HL-60/S4 treated with phorbol 12-myristate 13-acetate at 8.2 ng/mL for 4 days and 3 days (cell line): ENCODE measurements around the gene NPEPPS.
"Not testable (repeated sequence)": the region's sequence is repeated elsewhere in the genome, so short reads cannot be mapped to it uniquely, and the experiment has no call there.

Source experiments
- in situ Hi-C: fragments of 300-500 bp; cut with MboI; formaldehyde crosslinking; loops from 2 replicates; pipeline ENCODE4 v1.15.0; 2022; ENCODE audit warnings: low sequenced_read_pairs

The NPEPPS gene, protein sequence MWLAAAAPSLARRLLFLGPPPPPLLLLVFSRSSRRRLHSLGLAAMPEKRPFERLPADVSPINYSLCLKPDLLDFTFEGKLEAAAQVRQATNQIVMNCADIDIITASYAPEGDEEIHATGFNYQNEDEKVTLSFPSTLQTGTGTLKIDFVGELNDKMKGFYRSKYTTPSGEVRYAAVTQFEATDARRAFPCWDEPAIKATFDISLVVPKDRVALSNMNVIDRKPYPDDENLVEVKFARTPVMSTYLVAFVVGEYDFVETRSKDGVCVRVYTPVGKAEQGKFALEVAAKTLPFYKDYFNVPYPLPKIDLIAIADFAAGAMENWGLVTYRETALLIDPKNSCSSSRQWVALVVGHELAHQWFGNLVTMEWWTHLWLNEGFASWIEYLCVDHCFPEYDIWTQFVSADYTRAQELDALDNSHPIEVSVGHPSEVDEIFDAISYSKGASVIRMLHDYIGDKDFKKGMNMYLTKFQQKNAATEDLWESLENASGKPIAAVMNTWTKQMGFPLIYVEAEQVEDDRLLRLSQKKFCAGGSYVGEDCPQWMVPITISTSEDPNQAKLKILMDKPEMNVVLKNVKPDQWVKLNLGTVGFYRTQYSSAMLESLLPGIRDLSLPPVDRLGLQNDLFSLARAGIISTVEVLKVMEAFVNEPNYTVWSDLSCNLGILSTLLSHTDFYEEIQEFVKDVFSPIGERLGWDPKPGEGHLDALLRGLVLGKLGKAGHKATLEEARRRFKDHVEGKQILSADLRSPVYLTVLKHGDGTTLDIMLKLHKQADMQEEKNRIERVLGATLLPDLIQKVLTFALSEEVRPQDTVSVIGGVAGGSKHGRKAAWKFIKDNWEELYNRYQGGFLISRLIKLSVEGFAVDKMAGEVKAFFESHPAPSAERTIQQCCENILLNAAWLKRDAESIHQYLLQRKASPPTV

GRCh38 chr17:47530557-47531232 lies at the start of gene NPEPPS:
Gene NPEPPS, plus strand, starts transcription at chr17:47531108. Its CDS starts 193 bp downstream, at chr17:47531301.
- in situ Hi-C loops, result not testable (repeated sequence)

GRCh38 chr17:47491841-47492212 lies 39.1 kb upstream of the NPEPPS start:
- in situ Hi-C loops, result not testable (repeated sequence)

DNA sequence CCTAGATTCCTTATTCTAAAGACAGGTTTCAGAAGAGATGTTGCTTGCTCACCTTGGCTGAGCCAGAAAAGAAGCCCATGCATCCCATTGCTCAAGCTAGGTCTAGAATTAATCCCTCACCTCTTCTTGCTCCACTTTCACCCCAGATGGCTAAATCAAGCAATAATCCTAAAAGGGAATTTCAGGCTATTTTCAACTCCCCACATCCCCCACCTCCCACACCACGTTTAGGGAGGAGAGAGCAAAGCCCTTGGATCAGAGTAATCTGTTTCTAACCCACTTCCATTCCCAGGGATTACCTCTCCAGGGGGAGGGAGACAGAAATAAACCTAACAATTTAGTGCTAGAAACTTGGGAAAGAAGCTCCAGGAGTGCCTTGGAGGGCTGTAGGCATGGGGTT lies 31.8 kb upstream of the NPEPPS start:
- in situ Hi-C loops, result not testable (repeated sequence)

- in situ Hi-C loops, result not testable (repeated sequence)
Observed at GRCh38 chr17:47499494-47499893, 31.4 kb upstream of the NPEPPS start.

- in situ Hi-C loops, result not testable (repeated sequence)
Observed at GRCh38 chr17:47500620-47501019, 30.3 kb upstream of the NPEPPS start.

- in situ Hi-C loops, result not testable (repeated sequence)
Observed at GRCh38 chr17:47502122-47502731, 28.7 kb upstream of the NPEPPS start.

- in situ Hi-C loops, result not testable (repeated sequence)
Observed at GRCh38 chr17:47502776-47503455, 28.0 kb upstream of the NPEPPS start.

GRCh38 chr17:47511701-47512146 lies 19.2 kb upstream of the NPEPPS start:
- in situ Hi-C loops, result not testable (repeated sequence)

GRCh38 chr17:47513301-47513700 lies 17.6 kb upstream of the NPEPPS start:
- in situ Hi-C loops, result not testable (repeated sequence)

DNA sequence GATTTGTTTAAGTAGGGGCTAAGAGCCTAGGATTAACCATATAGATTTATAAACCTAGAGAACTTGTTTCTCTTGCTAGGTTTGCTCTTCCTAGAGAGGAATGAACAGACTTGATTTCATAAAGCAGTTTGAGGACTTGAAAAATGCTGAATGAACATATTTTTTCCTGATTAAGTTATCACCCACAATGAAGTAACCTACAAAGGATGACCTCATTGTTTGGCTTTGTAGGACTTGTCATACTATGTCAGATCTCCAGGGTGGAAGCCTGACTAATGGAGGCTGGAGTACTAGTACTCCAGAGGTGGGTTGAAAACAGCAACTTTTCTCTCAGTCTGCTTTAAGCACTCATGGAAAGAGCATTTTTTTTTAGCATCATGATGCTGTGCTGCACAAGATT lies 12.0 kb upstream of the NPEPPS start:
- in situ Hi-C loops, result not testable (repeated sequence)

DNA sequence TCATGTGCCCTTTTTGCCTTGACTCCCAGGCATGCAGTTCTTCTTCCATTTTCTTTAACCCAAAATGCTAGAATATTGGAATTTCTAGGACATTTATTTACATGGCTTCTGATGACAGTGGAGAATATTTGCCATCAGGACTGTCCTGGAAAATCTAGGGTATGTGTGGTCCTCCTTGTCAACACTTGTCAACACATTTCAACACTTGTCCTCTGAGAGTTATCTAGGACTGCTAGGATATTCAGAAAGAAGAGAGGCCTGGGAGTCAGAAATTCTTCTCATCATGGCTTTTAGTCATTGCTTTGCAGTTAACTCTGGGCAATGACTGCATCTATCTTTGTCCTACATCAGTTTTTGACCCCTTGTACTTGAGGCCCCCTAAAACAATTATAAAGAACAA lies 11.5 kb upstream of the NPEPPS start:
- in situ Hi-C loops, result not testable (repeated sequence)

GRCh38 chr17:47520279-47520678 lies 10.6 kb upstream of the NPEPPS start:
- in situ Hi-C loops, result not testable (repeated sequence)

DNA sequence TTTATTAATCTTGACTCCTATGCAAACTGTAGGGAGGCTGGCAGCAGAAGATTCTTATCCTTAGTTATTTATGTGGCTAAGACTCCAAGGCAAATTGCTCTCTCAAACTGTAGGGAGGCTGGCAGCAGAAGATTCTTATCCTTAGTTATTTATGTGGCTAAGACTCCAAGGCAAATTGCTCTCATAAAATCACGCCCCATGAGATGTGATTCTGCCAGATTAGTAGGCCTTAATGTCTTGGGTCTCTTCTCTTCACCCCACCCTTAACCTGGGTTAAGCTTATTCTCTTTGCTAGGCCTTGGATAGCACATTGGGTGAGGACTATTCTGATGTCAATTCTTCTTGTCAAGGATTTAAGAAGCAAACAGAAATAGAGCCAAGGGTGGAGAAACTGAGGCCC lies 9.5 kb upstream of the NPEPPS start:
- in situ Hi-C loops, result not testable (repeated sequence)

DNA sequence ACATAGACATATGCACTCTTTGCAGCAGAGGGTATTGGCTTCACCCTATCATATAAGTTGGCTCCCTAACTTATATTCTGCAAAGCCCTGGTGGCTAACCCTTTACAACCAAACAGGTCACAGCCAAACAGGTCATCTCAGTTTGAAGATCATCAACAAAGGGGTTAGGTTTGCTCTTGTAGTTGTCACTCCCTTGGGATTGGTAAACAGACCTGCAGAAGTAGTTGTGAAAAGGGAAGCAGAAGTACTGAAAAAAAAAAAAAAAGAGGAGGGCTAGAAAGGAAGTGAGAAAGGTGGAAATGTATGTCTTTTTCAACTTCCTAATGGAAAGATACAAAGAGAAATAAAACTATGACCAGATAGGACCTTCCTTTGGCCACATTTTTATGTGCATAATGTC lies 8.6 kb upstream of the NPEPPS start:
- in situ Hi-C loops, result not testable (repeated sequence)

DNA sequence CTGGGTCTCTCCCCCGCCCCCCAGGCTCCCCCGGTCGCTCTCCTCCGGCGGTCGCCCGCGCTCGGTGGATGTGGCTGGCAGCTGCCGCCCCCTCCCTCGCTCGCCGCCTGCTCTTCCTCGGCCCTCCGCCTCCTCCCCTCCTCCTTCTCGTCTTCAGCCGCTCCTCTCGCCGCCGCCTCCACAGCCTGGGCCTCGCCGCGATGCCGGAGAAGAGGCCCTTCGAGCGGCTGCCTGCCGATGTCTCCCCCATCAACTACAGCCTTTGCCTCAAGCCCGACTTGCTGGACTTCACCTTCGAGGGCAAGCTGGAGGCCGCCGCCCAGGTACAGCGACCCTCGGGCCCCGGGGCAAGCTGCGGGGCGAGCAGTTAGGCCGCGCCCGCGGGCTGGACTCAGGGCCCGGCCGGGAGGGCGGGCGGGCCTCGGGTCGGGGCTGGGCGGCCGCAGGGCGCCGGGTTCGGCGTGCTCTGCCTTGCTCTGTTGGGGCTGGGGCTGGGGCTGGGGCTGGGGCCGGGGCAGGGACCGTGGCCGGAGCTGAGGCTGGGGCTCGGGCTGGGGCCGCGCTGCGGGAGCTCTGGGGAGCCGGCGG lies 419 bp downstream of the NPEPPS start:
- in situ Hi-C loops, result not testable (repeated sequence)

DNA sequence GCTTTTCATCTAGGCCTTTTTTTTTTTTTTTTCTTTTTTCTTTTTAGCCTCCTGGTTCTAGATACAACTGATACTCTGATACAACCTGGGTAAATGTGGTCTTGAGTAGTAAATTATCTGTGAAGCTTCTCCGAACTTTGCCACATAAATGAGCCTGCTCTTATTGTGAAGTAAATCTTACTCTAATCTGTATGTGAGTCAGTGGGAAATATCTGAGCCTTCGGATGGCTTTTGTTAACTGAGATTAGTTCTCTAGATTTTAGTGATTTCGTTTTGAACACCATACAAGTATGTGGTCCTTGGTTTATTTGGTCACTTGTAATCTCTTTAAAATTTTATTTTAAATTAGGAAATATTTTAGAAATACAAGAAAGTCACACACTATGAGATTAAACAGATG lies 8.2 kb downstream of the NPEPPS start:
- in situ Hi-C loops, result not testable (repeated sequence)

DNA sequence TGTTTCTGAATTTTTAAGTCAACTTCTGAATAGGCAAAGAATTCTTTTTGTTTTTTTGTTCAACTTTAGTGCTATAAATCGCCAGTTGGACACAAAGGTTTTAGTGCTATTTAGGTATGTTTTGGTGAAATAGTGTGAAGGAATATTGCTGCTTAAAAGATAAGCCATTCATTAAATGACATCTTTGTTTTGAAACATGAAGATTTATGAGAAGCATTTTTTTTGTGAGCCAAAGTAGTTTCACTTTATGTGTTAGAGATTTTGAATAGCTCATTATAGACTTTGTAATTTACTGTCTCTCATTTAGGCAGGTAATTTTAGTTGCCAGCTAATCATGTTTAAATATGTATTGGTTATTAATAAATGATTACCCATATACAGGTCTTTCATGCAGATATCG lies 10.8 kb downstream of the NPEPPS start:
- in situ Hi-C loops, result not testable (repeated sequence)

GRCh38 chr17:47544327-47544726 lies 13.4 kb downstream of the NPEPPS start:
- in situ Hi-C loops, result not testable (repeated sequence)

DNA sequence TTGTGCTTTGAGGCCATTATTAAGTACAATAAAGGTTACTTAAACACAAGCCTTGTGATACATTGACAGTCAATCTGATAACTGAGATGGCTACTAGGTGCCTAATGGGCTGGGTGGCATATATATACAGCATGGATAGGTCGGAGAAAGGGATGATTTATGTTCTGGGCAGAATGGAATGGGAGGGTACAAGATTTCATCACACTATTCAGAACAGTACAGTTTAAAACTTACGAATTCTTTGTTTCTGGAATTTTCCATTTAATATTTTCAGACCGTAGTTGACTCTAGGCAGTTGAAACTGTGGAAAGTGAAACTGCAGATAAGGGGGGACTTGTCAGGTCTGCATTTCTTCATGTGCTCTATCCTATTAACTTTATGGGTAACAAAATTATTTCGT lies 23.8 kb downstream of the NPEPPS start:
- in situ Hi-C loops, result not testable (repeated sequence)

DNA sequence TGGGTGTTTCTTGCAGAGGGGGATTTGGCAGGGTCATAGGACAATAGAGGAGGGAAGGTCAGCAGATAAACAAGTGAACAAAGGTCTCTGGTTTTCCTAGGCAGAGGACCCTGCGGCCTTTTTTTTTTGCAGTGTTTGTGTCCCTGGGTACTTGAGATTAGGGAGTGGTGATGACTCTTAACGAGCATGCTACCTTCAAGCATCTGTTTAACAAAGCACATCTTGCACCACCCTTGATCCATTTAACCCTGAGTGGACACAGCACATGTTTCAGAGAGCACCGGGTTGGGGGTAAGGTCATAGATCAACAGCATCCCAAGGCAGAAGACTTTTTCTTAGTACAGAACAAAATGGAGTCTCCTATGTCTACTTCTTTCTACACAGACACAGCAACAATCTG lies 25.2 kb downstream of the NPEPPS start:
- in situ Hi-C loops, result not testable (repeated sequence)
